ENCODE data around the gene CPT1C.
"Not testable (repeated sequence)": the region's sequence is repeated elsewhere in the genome, so short reads cannot be mapped to it uniquely, and the experiment has no call there.

DNA sequence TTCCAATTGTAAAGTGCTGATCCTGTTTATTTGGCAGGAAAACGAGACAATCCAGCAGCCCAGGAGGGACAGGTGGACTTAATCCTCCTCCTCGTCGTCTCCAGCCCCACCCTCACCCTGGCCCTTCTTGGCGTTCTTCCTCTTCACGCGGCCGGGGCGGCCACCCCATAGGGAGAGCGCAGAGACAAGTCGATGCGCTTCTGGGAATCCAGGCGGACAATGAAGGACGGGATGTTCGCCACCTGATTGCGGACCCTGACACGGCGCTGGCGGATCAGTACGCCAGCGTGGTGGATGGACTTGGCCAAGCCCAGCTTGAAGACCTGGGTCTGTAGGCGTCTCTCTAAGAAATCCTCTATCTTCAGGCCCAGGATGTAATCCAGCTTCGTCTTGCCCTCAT lies 28.5 kb downstream of the CPT1C start:
- TF ChIP-seq, protein P1, sequence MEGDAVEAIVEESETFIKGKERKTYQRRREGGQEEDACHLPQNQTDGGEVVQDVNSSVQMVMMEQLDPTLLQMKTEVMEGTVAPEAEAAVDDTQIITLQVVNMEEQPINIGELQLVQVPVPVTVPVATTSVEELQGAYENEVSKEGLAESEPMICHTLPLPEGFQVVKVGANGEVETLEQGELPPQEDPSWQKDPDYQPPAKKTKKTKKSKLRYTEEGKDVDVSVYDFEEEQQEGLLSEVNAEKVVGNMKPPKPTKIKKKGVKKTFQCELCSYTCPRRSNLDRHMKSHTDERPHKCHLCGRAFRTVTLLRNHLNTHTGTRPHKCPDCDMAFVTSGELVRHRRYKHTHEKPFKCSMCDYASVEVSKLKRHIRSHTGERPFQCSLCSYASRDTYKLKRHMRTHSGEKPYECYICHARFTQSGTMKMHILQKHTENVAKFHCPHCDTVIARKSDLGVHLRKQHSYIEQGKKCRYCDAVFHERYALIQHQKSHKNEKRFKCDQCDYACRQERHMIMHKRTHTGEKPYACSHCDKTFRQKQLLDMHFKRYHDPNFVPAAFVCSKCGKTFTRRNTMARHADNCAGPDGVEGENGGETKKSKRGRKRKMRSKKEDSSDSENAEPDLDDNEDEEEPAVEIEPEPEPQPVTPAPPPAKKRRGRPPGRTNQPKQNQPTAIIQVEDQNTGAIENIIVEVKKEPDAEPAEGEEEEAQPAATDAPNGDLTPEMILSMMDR (IDR thresholded peaks at IDR 0.05 in 8 of 11, conservative IDR thresholded peaks at IDR 0.05 in 3 of 11), result not testable (repeated sequence)
- TF ChIP-seq POLR2AphosphoS5, POLR2A (IDR thresholded peaks at IDR 0.05): not testable (repeated sequence)

All from spleen (tissue), 7 donors.